Activated CD4-positive, alpha-beta memory T cell treated with anti-CD3 and anti-CD28 coated beads for 36 hours (primary cell): ENCODE data around the gene CPOX. TPM values are rescaled to one million over a fixed set of nuclear protein-coding genes. Genes with fewer than 3 reads are reported as not detected.

ENCODE experiments used
- CTCF ChIA-PET: fragments of 350-600 bp; sonication (Branson Sonifier 250); formaldehyde crosslinking; loops from one replicate; lab custom pipeline; 2021; ENCODE audit warnings: antibody characterized with exemption, inconsistent platforms; lab: Charles Lee
- POLR2A ChIA-PET: fragments of 350-600 bp; sonication (Branson Sonifier 250); formaldehyde crosslinking; loops from one replicate; lab custom pipeline; 2021; ENCODE audit warnings: antibody characterized with exemption; lab: Charles Lee
- DNase-seq: peaks from one replicate; pipeline ENCODE4 v3.0.0-alpha.2; 2020
- H3K27ac Mint-ChIP-seq: one replicate; pipeline ENCODE4 v1.8.0; 2021; ENCODE audit warnings: mixed read lengths
- H3K27me3 Mint-ChIP-seq: one replicate; pipeline ENCODE4 v1.8.0; 2021; ENCODE audit warnings: mixed read lengths
- H3K36me3 Mint-ChIP-seq: one replicate; pipeline ENCODE4 v1.8.0; 2021; ENCODE audit warnings: mixed read lengths
- H3K4me1 Mint-ChIP-seq: one replicate; pipeline ENCODE4 v1.8.0; 2021; ENCODE audit warnings: low read depth, mixed read lengths
- H3K4me3 Mint-ChIP-seq: one replicate; pipeline ENCODE4 v1.8.0; 2021; ENCODE audit warnings: mild to moderate bottlenecking, mixed read lengths
- H3K9me3 Mint-ChIP-seq: one replicate; pipeline ENCODE4 v1.8.0; 2021; ENCODE audit warnings: mixed read lengths
- intact Hi-C: fragments of 100-400 bp; cut with micrococcal nuclease; formaldehyde crosslinking; loops from one replicate; pipeline ENCODE4 v1.15.1; 2023
- total RNA-seq, 2 experiments: library from RNA; stranded (reverse); gene quantifications; one replicate each; pipeline ENCODE4 v1.2.3, GENCODE V29; 2021

Gene CPOX
- total RNA-seq, 2 experiments from 2014 or later, result 36.0 to 39.2 TPM

DNA sequence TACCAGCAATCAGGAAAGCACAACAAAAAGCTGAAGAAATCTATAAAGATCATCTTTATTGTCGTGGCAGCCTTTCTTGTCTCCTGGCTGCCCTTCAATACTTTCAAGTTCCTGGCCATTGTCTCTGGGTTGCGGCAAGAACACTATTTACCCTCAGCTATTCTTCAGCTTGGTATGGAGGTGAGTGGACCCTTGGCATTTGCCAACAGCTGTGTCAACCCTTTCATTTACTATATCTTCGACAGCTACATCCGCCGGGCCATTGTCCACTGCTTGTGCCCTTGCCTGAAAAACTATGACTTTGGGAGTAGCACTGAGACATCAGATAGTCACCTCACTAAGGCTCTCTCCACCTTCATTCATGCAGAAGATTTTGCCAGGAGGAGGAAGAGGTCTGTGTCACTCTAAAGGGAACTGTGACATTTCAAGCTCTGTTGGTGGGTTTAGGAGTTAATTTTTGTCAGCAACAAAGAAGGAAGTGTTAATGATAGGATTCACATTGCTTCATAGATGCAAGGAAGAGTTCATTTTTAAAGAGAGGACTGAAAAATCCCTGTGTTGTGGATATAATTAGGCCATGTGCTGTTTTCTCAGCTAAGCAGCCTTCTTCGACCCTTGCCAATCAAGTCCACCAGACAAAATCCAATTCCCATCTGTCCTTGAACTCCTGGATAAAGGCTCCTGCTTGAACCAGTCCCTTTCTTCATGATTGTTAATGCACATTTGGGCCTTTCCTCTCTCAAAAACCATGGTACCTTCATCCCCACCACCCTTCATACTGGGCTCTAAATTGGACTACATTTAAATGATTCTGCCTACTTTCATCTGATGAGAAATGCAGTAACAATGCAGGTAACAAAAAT lies 60.5 kb downstream of the CPOX start:
- DNase-seq, result no peak
- CTCF ChIA-PET, result interaction anchor here (0.8 to 2.1 kb wide), 4 partner anchors 31 to 69 kb away, joined by 3 to 5 read pairs (median 4); no protein-coding TSS in a partner anchor
- intact Hi-C loops, result no loop called here
- POLR2A ChIA-PET, result interaction anchor here (0.5 to 2.4 kb wide), 6 partner anchors 10 to 29 kb away, joined by 3 to 12 read pairs (median 4); partner anchors contain the start of gene CLDND1
- Mint-ChIP-seq H3K27me3 (no peaks in the 10 kb centered on the region), H3K4me1 (peaks cover 35% of the 10 kb centered on the region), H3K36me3 (peaks cover 10% of the 10 kb centered on the region), H3K4me3 (peak overlapping the region; percentile 38), H3K9me3 (no peaks in the 10 kb centered on the region), H3K27ac (peak overlapping the region; percentile 50)

DNA sequence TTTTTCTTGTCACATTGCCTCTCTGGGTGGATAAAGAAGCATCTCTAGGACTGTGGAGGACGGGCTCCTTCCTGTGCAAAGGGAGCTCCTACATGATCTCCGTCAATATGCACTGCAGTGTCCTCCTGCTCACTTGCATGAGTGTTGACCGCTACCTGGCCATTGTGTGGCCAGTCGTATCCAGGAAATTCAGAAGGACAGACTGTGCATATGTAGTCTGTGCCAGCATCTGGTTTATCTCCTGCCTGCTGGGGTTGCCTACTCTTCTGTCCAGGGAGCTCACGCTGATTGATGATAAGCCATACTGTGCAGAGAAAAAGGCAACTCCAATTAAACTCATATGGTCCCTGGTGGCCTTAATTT lies 61.2 kb downstream of the CPOX start:
- Mint-ChIP-seq H3K36me3 (peaks cover 10% of the 10 kb centered on the region), H3K4me3 (peak overlapping the region; percentile 38), H3K27ac (peak overlapping the region; percentile 50), H3K9me3 (no peaks in the 10 kb centered on the region), H3K4me1 (peaks cover 35% of the 10 kb centered on the region), H3K27me3 (no peaks in the 10 kb centered on the region)
- CTCF ChIA-PET, result interaction anchor here (0.8 to 2.1 kb wide), 4 partner anchors 32 to 70 kb away, joined by 3 to 5 read pairs (median 4); no protein-coding TSS in a partner anchor
- intact Hi-C loops, result no loop called here
- POLR2A ChIA-PET, result interaction anchor here (0.5 to 2.4 kb wide), 6 partner anchors 9 to 30 kb away, joined by 3 to 12 read pairs (median 4); partner anchors contain the start of gene CLDND1
- DNase-seq, result no peak

DNA sequence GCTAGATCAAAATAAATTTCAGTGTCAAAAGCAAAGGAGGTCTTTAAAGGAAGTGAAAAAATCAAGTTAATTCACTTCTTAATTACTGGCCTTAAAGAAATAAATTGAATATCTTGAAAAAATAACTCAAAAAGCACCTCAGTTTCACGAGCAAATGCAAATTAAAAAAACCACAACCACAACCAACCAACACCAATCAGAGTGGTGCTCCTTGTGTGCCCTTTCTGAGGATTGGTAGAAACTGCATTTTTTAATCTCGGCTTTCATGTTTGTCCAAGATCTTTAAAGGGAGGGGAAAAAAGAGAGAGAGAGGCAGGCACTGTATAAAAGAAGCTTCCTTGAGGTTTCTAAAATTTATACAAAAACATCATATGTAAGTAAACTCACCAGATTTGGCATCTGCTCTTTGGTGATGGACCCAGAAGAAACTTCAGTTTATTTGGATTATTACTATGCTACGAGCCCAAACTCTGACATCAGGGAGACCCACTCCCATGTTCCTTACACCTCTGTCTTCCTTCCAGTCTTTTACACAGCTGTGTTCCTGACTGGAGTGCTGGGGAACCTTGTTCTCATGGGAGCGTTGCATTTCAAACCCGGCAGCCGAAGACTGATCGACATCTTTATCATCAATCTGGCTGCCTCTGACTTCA lies 61.7 kb downstream of the CPOX start, which contains the start of gene GPR15:
TSS of gene GPR15 (plus strand) at position 357 of the 653 bp plus-strand sequence. CDS start at position 413, 56 bp downstream.
- H3K27ac Mint-ChIP-seq, result peak within 1 kb of the TSS; percentile 50
- intact Hi-C loops, result no loop called here
- peaks cover 32% of the 10 kb centered on the region for H3K4me1 Mint-ChIP-seq
- DNase-seq, result no peak
- POLR2A ChIA-PET, result interaction anchor here (1.8 to 2.4 kb wide), 3 partner anchors 9 to 22 kb away, joined by 4 to 12 read pairs (median 9); partner anchors contain the start of gene CLDND1
- peaks cover 10% of the 10 kb centered on the region for H3K36me3 Mint-ChIP-seq
- peak within 1 kb of the TSS; percentile 38 for H3K4me3 Mint-ChIP-seq
- H3K9me3 Mint-ChIP-seq, result no peaks in the 10 kb centered on the region
- CTCF ChIA-PET, result interaction anchor here (0.8 to 1.9 kb wide), 3 partner anchors 32 to 70 kb away, joined by 3 to 5 read pairs (median 3); no protein-coding TSS in a partner anchor
- no peaks in the 10 kb centered on the region for H3K27me3 Mint-ChIP-seq

DNA sequence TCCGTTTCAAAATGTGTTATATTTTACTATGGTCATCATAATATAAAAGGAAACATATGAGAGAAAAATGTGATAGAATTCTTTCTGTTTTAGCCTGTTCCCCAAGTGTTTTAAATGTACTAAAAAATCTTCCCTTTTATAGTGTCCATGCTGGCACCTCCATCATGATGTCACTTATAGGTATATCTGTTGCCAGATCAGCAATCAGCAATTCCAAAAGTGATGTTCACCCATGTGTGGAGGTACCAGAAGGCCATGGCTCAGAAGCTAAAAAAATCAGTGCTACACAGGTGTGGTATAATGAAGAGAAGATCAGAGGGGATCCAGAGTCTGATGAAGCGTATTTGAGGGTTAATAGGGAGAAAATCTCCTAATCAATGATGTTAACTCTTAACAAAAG lies 62.7 kb downstream of the CPOX start:
- no peaks in the 10 kb centered on the region for H3K9me3 Mint-ChIP-seq
- intact Hi-C loops, result no loop called here
- H3K4me3 Mint-ChIP-seq, result no peak overlapping the region
- no peaks in the 10 kb centered on the region for H3K27me3 Mint-ChIP-seq
- no peak for DNase-seq
- H3K27ac Mint-ChIP-seq, result no peak overlapping the region
- peaks cover 27% of the 10 kb centered on the region for H3K4me1 Mint-ChIP-seq
- CTCF ChIA-PET, result interaction anchor here (0.5 kb wide), 1 partner anchor 554 kb away, joined by 3 read pairs; no protein-coding TSS in a partner anchor
- POLR2A ChIA-PET, result interaction anchor here (1.2 kb wide), 1 partner anchor 34 kb away, joined by 3 read pairs; no protein-coding TSS in a partner anchor
- peaks cover 10% of the 10 kb centered on the region for H3K36me3 Mint-ChIP-seq

DNA sequence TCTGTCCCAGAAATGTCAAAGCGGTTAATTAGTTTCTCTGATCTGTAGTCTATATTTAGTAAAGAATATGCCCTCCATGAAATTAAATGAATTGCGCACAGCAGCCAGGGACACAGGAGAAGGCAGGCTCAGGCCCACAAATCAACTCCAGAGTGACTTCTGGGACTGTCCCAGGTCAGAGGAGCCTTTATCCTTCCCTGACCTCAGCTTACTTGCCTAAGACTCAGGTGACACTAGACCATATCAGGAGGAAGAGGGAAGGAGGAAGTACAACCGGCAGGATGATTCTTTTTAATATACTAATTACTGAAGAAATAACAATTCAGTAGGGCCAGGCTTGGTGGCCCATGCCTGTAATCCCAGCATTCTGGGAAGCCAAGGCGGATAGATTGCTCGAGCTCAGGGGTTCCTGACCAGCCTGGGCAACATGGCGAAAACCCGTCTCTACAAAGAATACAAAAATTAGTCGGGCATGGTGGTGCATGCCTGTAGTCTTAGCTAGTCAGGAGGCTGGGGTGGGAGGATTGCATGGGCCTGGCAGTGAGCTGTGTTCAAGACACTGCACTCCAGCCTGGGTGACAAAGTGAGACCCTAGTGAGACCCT lies 63.5 kb downstream of the CPOX start:
- intact Hi-C loops, result loop anchor here (10.0 kb wide), 1 partner anchor 655 kb away; no protein-coding TSS in a partner anchor
- POLR2A ChIA-PET, result interaction anchor here (0.7 to 1.2 kb wide), 3 partner anchors 27 to 35 kb away, joined by 3 read pairs; no protein-coding TSS in a partner anchor
- H3K27ac Mint-ChIP-seq, result peak overlapping the region; percentile 50
- H3K9me3 Mint-ChIP-seq, result no peaks in the 10 kb centered on the region
- H3K4me1 Mint-ChIP-seq, result peaks cover 33% of the 10 kb centered on the region
- CTCF ChIA-PET, result no interaction called here
- H3K4me3 Mint-ChIP-seq, result no peak overlapping the region
- H3K27me3 Mint-ChIP-seq, result no peaks in the 10 kb centered on the region
- peaks cover 10% of the 10 kb centered on the region for H3K36me3 Mint-ChIP-seq
- DNase-seq, result no peak

Other genes starting within 250 kb of the CPOX start
- gene OR5K4, start 239.8 kb downstream of the CPOX start, total RNA-seq, result not detected
- gene OR5K3, start 202.9 kb downstream of the CPOX start, total RNA-seq, result not detected
- not detected for gene OR5K1, start 130.4 kb downstream of the CPOX start, total RNA-seq
- gene OR5K2, start 95.9 kb downstream of the CPOX start, total RNA-seq, result not detected
- gene CLDND1, start 70.7 kb downstream of the CPOX start, total RNA-seq, result 100 to 1,000 TPM; 199 to 208 TPM
- 1 to 10 TPM; 2.8 to 3.0 TPM for gene GPR15, start 61.6 kb downstream of the CPOX start, total RNA-seq
- gene ST3GAL6, start 169.7 kb upstream of the CPOX start, total RNA-seq, result not detected